Natural killer cell (primary cell): ENCODE measurements around the gene SMAGP. TPM values are rescaled to one million over a fixed set of nuclear protein-coding genes. Genes with fewer than 3 reads are reported as not detected.
"Not testable (repeated sequence)": the region's sequence is repeated elsewhere in the genome, so short reads cannot be mapped to it uniquely, and the experiment has no call there.

ENCODE experiments used
- ATAC-seq, 3 donors: fragments of 150-1000 bp in 2 of 3; fragments of 200-7000 bp in 1 of 3; cut with Tn5 transposase; 1 replicate in 1 of 3; 2 replicates in 2 of 3; pipeline ENCODE4 v1.10.0; 2021; ENCODE audit warnings: mild to moderate bottlenecking in 2 of 3, moderate library complexity in 2 of 3
- DNase-seq, 2 donors: peaks; one replicate each; pipeline versions ENCODE4 v3.0.0 to v3.0.0-alpha.2; 2013 to 2021; ENCODE audit warnings: mixed read lengths in 1 of 2
- H3K27ac ChIP-seq: one replicate; pipeline ENCODE4 v1.5.1; 2013; ENCODE audit warnings: mild to moderate bottlenecking, low read length
- H3K27me3 ChIP-seq: one replicate; pipeline ENCODE4 v1.6.1; 2013; ENCODE audit warnings: low read length; ENCODE audit not compliant: control insufficient read depth, insufficient read depth
- H3K36me3 ChIP-seq: one replicate; pipeline ENCODE4 v1.6.1; 2013; ENCODE audit warnings: low read length; ENCODE audit not compliant: control insufficient read depth, insufficient read depth
- H3K4me1 ChIP-seq: one replicate; pipeline ENCODE4 v1.6.1; 2013; ENCODE audit warnings: low read length; ENCODE audit not compliant: control insufficient read depth, insufficient read depth
- H3K4me3 ChIP-seq: one replicate; pipeline ENCODE4 v1.5.1; 2013; ENCODE audit warnings: low read length
- H3K9me3 ChIP-seq: one replicate; pipeline ENCODE4 v1.6.1; 2013; ENCODE audit warnings: low read length; ENCODE audit not compliant: control insufficient read depth, insufficient read depth
- H3K27ac Mint-ChIP-seq, 2 donors: one replicate each; pipeline ENCODE4 v1.8.0; 2022; ENCODE audit warnings: mild to moderate bottlenecking in 2 of 2, mixed read lengths in 2 of 2, moderate library complexity in 1 of 2
- H3K27me3 Mint-ChIP-seq, 2 donors: one replicate each; pipeline ENCODE4 v1.8.0; 2022; ENCODE audit warnings: low read depth in 2 of 2, mixed read lengths in 2 of 2
- H3K36me3 Mint-ChIP-seq: one replicate; pipeline ENCODE4 v1.8.0; 2022; ENCODE audit warnings: mixed read lengths
- H3K4me1 Mint-ChIP-seq, 2 donors: one replicate each; pipeline ENCODE4 v1.8.0; 2022; ENCODE audit warnings: mixed read lengths in 2 of 2
- H3K4me3 Mint-ChIP-seq: one replicate; pipeline ENCODE4 v1.8.0; 2022; ENCODE audit warnings: mild to moderate bottlenecking, moderate library complexity, mixed read lengths
- H3K9me3 Mint-ChIP-seq, 2 donors: one replicate each; pipeline ENCODE4 v1.8.0; 2022; ENCODE audit warnings: mixed read lengths in 2 of 2
- CTCF ChIP-seq: fragments of 200-600 bp; IDR thresholded peaks from one replicate; pipeline ENCODE4 v1.8.0; 2022; ENCODE audit warnings: antibody characterized with exemption
- WGBS: methylation state at CpG from one replicate; pipeline ENCODE4 v1.1.7; 2013; ENCODE audit warnings: missing lambda C conversion rate; ENCODE audit not compliant: insufficient coverage; 5-methylcytosine and 5-hydroxymethylcytosine counted together
- intact Hi-C: fragments of 100-400 bp; cut with micrococcal nuclease; formaldehyde crosslinking; loops from one replicate; pipeline ENCODE4 v1.14.2; 2022
- total RNA-seq, 4 donors: library from RNA; stranded (reverse); fragments of 120-200 nt in 1 of 4; gene quantifications; one replicate each; pipeline versions ENCODE4 v1.2.3 to v1.2.4, GENCODE V29; 2013 to 2022

SMAGP gene
- total RNA-seq, 3 donors from 2014 or later (not counting 1 experiment from before 2014, with no cell fraction given) = 6.5 to 26.2 (median 19.0) TPM

- peaks cover 85% of the 10 kb centered on the region for H3K36me3 ChIP-seq
- no peak overlapping the region for H3K27ac ChIP-seq
- WGBS = 93% methylated on average over 4 of the region's 5 CpGs
- H3K4me1 Mint-ChIP-seq = peaks cover 0 to 17% of the 10 kb centered on the region in 2 donors
- no peaks in the 10 kb centered on the region for H3K27me3 ChIP-seq
- no peak for ATAC-seq
- no peaks in the 10 kb centered on the region for H3K27me3 Mint-ChIP-seq
- peak overlapping the region in 1 of 2 donors; percentile 35 for H3K27ac Mint-ChIP-seq
- H3K36me3 Mint-ChIP-seq = no peaks in the 10 kb centered on the region
- no peak overlapping the region for H3K4me3 ChIP-seq
- H3K4me3 Mint-ChIP-seq = no peak overlapping the region
- TF ChIP-seq CTCF = no peak
- no peaks in the 10 kb centered on the region for H3K9me3 ChIP-seq
- intact Hi-C loops = no loop called here
- DNase-seq = no peak
- H3K4me1 ChIP-seq = peaks cover 10% of the 10 kb centered on the region
- H3K9me3 Mint-ChIP-seq = no peaks in the 10 kb centered on the region
Measured at GRCh38 chr12:51295651-51296050, 25.4 kb upstream of the SMAGP start.

GRCh38 chr12:51294097-51294496 is 23.9 kb upstream of the SMAGP start:
- H3K27ac ChIP-seq, H3K27me3 Mint-ChIP-seq, H3K4me3 Mint-ChIP-seq, ATAC-seq, DNase-seq, H3K9me3 ChIP-seq, H3K27me3 ChIP-seq, H3K36me3 Mint-ChIP-seq, H3K9me3 Mint-ChIP-seq, H3K4me3 ChIP-seq, intact Hi-C loops: not testable (repeated sequence)
- Histone ChIP-seq H3K4me1 (peaks cover 10% of the 10 kb centered on the region), H3K36me3 (peaks cover 83% of the 10 kb centered on the region)
- Mint-ChIP-seq H3K4me1 (peaks cover 0 to 13% of the 10 kb centered on the region in 2 donors), H3K27ac (peak overlapping the region; percentile 15 to 52)
- WGBS = 97% methylated on average over 10 of the region's 10 CpGs

- peaks cover 83% of the 10 kb centered on the region for H3K36me3 ChIP-seq
- Mint-ChIP-seq H3K36me3 (no peaks in the 10 kb centered on the region), H3K9me3 (no peaks in the 10 kb centered on the region), H3K4me3 (no peak overlapping the region), H3K27me3 (no peaks in the 10 kb centered on the region), H3K27ac (peak overlapping the region; percentile 15 to 52), H3K4me1 (peaks cover 0 to 13% of the 10 kb centered on the region in 2 donors)
- H3K4me1 ChIP-seq = peaks cover 10% of the 10 kb centered on the region
- TF ChIP-seq CTCF = no peak
- ATAC-seq (no peak), DNase-seq (no peak)
- intact Hi-C loops = no loop called here
- no peak overlapping the region for H3K27ac ChIP-seq
- no peaks in the 10 kb centered on the region for H3K27me3 ChIP-seq
- no peak overlapping the region for H3K4me3 ChIP-seq
- no peaks in the 10 kb centered on the region for H3K9me3 ChIP-seq
Measured at GRCh38 chr12:51293696-51294095, 23.5 kb upstream of the SMAGP start.

GRCh38 chr12:51291603-51292513 is 21.6 kb upstream of the SMAGP start:
- H3K9me3 Mint-ChIP-seq, DNase-seq, H3K4me3 ChIP-seq, H3K4me3 Mint-ChIP-seq, H3K27ac ChIP-seq, H3K36me3 Mint-ChIP-seq, ATAC-seq, H3K27me3 Mint-ChIP-seq, H3K9me3 ChIP-seq, H3K27me3 ChIP-seq, intact Hi-C loops: not testable (repeated sequence)
- peaks cover 10% of the 10 kb centered on the region for H3K4me1 ChIP-seq
- H3K36me3 ChIP-seq = peaks cover 81% of the 10 kb centered on the region
- Mint-ChIP-seq H3K27ac (peak overlapping the region; percentile 60 to 74), H3K4me1 (peaks cover 0 to 13% of the 10 kb centered on the region in 2 donors)
- 84% methylated on average over 9 of the region's 9 CpGs for WGBS
